HepG2 (cell line): ENCODE measurements around the gene KLC4. TPM values are rescaled to one million over a fixed set of nuclear protein-coding genes. Genes with fewer than 3 reads are reported as not detected.

Source experiments
- ATAC-seq: fragments of 200-7000 bp; cut with Tn5 transposase; 3 replicates; pipeline ENCODE4 v1.9.1; 2020; ENCODE audit warnings: mild to moderate bottlenecking, moderate library complexity
- BruUV-seq: library from RNA; stranded (reverse); fragments of 400-500 nt; replicated peaks from 2 replicates; lab custom pipeline; 2021; lab: Mats Ljungman, UMichigan
- CTCF ChIA-PET: fragments of 300-600 bp; formaldehyde crosslinking; extraction: SDS; loops from one replicate; lab custom pipeline; 2021; ENCODE audit warnings: low total read pairs, inconsistent platforms, low intra/inter-chr PET ratio; lab: Yijun Ruan, JAX
- POLR2A ChIA-PET: fragments of 350-600 bp; sonication (Branson Sonifier 250); formaldehyde crosslinking; loops from one replicate; lab custom pipeline; 2020; ENCODE audit warnings: antibody characterized with exemption, inconsistent platforms; lab: Yijun Ruan, JAX
- DNase-seq: peaks from one replicate; pipeline ENCODE4 v3.0.0-alpha.2; 2015; ENCODE audit warnings: low spot score
- FAIRE-seq: peaks from 3 replicates; lab custom pipeline; 2011; peaks lifted over from hg19 to GRCh38; lab: Jason Lieb, UNC
- H2AFZ ChIP-seq: one replicate; pipeline ENCODE4 v1.6.1; 2011; ENCODE audit warnings: low read length, inconsistent platforms
- H3K27ac ChIP-seq: fragments of 300-600 bp; 3 replicates; pipeline ENCODE4 v1.8.0; 2011; ENCODE audit warnings: mixed run types, mild to moderate bottlenecking, mixed read lengths, low read length, inconsistent platforms; ENCODE audit not compliant: insufficient read depth; ENCODE audit errors: extremely low read length
- H3K27me3 ChIP-seq, 2 experiments: fragments of 200-600 bp in 1 of 2; 2 replicates in 1 of 2; 3 replicates in 1 of 2; pipeline versions ENCODE4 v1.6.0 to v1.8.0; 2011; ENCODE audit warnings: low read length in 2 of 2, mild to moderate bottlenecking in 2 of 2, moderate library complexity in 2 of 2, inconsistent platforms in 1 of 2; ENCODE audit not compliant: insufficient read depth in 2 of 2, control insufficient read depth in 1 of 2
- H3K36me3 ChIP-seq, 2 experiments: fragments of 200-600 bp in 1 of 2; replicated peaks in 1 of 2; 2 replicates in 1 of 2; 3 replicates in 1 of 2; pipeline versions ENCODE4 v1.5.1 to v1.8.0; 2011; ENCODE audit warnings: low read length in 2 of 2, inconsistent platforms in 1 of 2; ENCODE audit not compliant: insufficient read depth in 2 of 2, control insufficient read depth in 1 of 2
- H3K4me1 ChIP-seq: 2 replicates; pipeline ENCODE4 v1.5.1; 2012; ENCODE audit warnings: low read length, inconsistent platforms; ENCODE audit not compliant: insufficient read depth
- H3K4me2 ChIP-seq: 2 replicates; pipeline ENCODE4 v1.6.0; 2011; ENCODE audit warnings: low read depth, low read length, inconsistent platforms
- H3K4me3 ChIP-seq, 3 experiments: fragments of 200-600 bp in 1 of 3; sonication (generic), shearing (Covaris generic) in 1 of 3; replicated peaks in 1 of 3; 2 replicates each; pipeline ENCODE4 v1.5.1; 2011 to 2016; ENCODE audit warnings: low read length in 3 of 3, inconsistent platforms in 2 of 3, low read depth in 2 of 3, mild to moderate bottlenecking in 2 of 3, control low read depth in 1 of 3, mixed read lengths in 1 of 3; ENCODE audit not compliant: insufficient read depth in 1 of 3
- H3K79me2 ChIP-seq: one replicate; pipeline ENCODE4 v1.6.1; 2011; ENCODE audit warnings: low read length, inconsistent platforms; ENCODE audit not compliant: insufficient read depth
- H3K9ac ChIP-seq: 2 replicates; pipeline ENCODE4 v1.6.0; 2011; ENCODE audit warnings: mild to moderate bottlenecking, low read depth, low read length, inconsistent platforms; ENCODE audit not compliant: insufficient read depth
- H3K9me3 ChIP-seq: 2 replicates; pipeline ENCODE4 v1.5.1; 2012; ENCODE audit warnings: mild to moderate bottlenecking, low read length
- H4K20me1 ChIP-seq: 2 replicates; pipeline ENCODE4 v1.6.0; 2011; ENCODE audit warnings: inconsistent platforms, mild to moderate bottlenecking, low read length, moderate library complexity; ENCODE audit not compliant: insufficient read depth
- EP300 ChIP-seq, 3 experiments: sonication (generic) in 1 of 3; formaldehyde crosslinking in 1 of 3; IDR thresholded peaks; 2 replicates each; pipeline versions ENCODE4 v1.5.1 to v1.6.1; 2011 to 2020; ENCODE audit warnings: low read depth in 2 of 3, low read length in 2 of 3, borderline replicate concordance in 1 of 3, improper control_type of control experiment in 1 of 3, mild to moderate bottlenecking in 1 of 3, missing genetic modification reagents in 1 of 3, moderate library complexity in 1 of 3
- FOSL2 ChIP-seq: sonication (generic); formaldehyde crosslinking; IDR thresholded peaks from 2 replicates; pipeline ENCODE4 v1.4.0; 2020; ENCODE audit warnings: missing genetic modification reagents
- RBFOX2 ChIP-seq: fragments of 200-400 bp; formaldehyde crosslinking; IDR thresholded peaks from 2 replicates; pipeline ENCODE4 v1.6.1; 2017; ENCODE audit warnings: low read depth, mild to moderate bottlenecking, low read length
- WGBS: methylation state at CpG from one replicate; pipeline ENCODE4 v1.1.6; 2017; ENCODE audit warnings: low lambda C conversion rate; 5-methylcytosine and 5-hydroxymethylcytosine counted together
- in situ Hi-C: cut with HindIII; loops from 2 replicates; pipeline ENCODE4 v1.10.0; 2017; ENCODE audit warnings: low pct_unique_long_range_greater_than_20kb; ENCODE audit not compliant: extremely low pct_ligation_motif_present
- intact Hi-C: fragments of 100-400 bp; cut with micrococcal nuclease; formaldehyde crosslinking; loops from one replicate; pipeline ENCODE4 v1.10.0; 2022; ENCODE audit not compliant: unreplicated experiment
- polyA plus RNA-seq, 8 experiments: library from polyadenylated mRNA; depleted of rRNA in 3 of 8; stranded (reverse) in 7 of 8; unstranded in 1 of 8; fragments of >200 nt; fragmentation: Illumina TruSeq in 4 of 8; extraction: Trizol in 4 of 8; gene quantifications; 2 replicates each; pipeline versions ENCODE4 v1.2.1 to v1.2.3, GENCODE V29; 2011 to 2016; ENCODE audit warnings: low read depth in 4 of 8, missing spikeins in 1 of 8, mixed read lengths in 1 of 8; ENCODE audit not compliant: insufficient read depth in 1 of 8
- total RNA-seq, 5 experiments: library from RNA; depleted of rRNA; stranded (reverse); fragments of >200 nt; fragmentation: Illumina TruSeq; extraction: Trizol; gene quantifications; 2 replicates each; pipeline ENCODE4 v1.2.3, GENCODE V29; 2016; ENCODE audit warnings: low read depth in 1 of 5
- TF ChIP-seq, protein P1 (sequence below): sonication (generic); formaldehyde crosslinking; conservative IDR thresholded peaks from 2 replicates; pipeline ENCODE4 v1.4.0; 2020; ENCODE audit warnings: mild to moderate bottlenecking, missing genetic modification reagents, moderate library complexity

The KLC4 gene
- total and polyA plus RNA-seq, 2 of the 13 experiments (the other 11 are each of a cell fraction or from before 2014, with no cell fraction given) = 45.4 to 70.4 TPM

- Histone ChIP-seq H2AFZ (no peak overlapping the region), H3K9me3 (no peaks in the 10 kb centered on the region), H3K4me3 (peak overlapping the region in 2 of 3 experiments; percentile 74 to 99; a peak in 2 of 6 replicates), H4K20me1 (no peaks in the 10 kb centered on the region), H3K4me1 (peaks cover 33% of the 10 kb centered on the region), H3K4me2 (peak overlapping the region; percentile 90), H3K36me3 (peaks cover 4 to 46% of the 10 kb centered on the region in 2 experiments), H3K9ac (peak overlapping the region; percentile 83), H3K79me2 (peaks cover 35% of the 10 kb centered on the region), H3K27ac (no peak overlapping the region)
- FAIRE-seq (no peak), ATAC-seq (no peak), DNase-seq (no peak)
- intact Hi-C loops = loop anchor here (2.0 kb wide), 1 partner anchor 47 kb away; the partner anchor contains the start of gene KLHDC3
- BruUV-seq = no TSS peak
- CTCF ChIA-PET = no interaction called here
- in situ Hi-C loops = no loop called here
- 60% methylated on average over 2 of the region's 2 CpGs for WGBS
- TF ChIP-seq EP300 (IDR thresholded peaks at IDR 0.05; ENCODE audit: low read depth in 2 of 2, low read length in 2 of 2) = no peak
- no peak for TF ChIP-seq EP300 (CRISPR knock-in tag; IDR thresholded peaks at IDR 0.05; ENCODE audit: borderline replicate concordance)
- TF ChIP-seq FOSL2 = 0 out of 2 replicates have a peak, but pooled peaks have one; percentile 12
- TF ChIP-seq, protein P1, sequence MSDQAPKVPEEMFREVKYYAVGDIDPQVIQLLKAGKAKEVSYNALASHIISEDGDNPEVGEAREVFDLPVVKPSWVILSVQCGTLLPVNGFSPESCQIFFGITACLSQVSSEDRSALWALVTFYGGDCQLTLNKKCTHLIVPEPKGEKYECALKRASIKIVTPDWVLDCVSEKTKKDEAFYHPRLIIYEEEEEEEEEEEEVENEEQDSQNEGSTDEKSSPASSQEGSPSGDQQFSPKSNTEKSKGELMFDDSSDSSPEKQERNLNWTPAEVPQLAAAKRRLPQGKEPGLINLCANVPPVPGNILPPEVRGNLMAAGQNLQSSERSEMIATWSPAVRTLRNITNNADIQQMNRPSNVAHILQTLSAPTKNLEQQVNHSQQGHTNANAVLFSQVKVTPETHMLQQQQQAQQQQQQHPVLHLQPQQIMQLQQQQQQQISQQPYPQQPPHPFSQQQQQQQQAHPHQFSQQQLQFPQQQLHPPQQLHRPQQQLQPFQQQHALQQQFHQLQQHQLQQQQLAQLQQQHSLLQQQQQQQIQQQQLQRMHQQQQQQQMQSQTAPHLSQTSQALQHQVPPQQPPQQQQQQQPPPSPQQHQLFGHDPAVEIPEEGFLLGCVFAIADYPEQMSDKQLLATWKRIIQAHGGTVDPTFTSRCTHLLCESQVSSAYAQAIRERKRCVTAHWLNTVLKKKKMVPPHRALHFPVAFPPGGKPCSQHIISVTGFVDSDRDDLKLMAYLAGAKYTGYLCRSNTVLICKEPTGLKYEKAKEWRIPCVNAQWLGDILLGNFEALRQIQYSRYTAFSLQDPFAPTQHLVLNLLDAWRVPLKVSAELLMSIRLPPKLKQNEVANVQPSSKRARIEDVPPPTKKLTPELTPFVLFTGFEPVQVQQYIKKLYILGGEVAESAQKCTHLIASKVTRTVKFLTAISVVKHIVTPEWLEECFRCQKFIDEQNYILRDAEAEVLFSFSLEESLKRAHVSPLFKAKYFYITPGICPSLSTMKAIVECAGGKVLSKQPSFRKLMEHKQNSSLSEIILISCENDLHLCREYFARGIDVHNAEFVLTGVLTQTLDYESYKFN (CRISPR knock-in tag) = no peak
- TF ChIP-seq RBFOX2 = 0 out of 2 replicates have a peak, but pooled peaks have one; percentile 4
- TF ChIP-seq, all 625 proteins: peak for 2
- no peaks in the 10 kb centered on the region; a peak in 1 of 5 replicates for H3K27me3 ChIP-seq
- POLR2A ChIA-PET = interaction anchor here (2.1 to 3.3 kb wide), 8 partner anchors 10 to 82 kb away, joined by 12 to 103 read pairs (median 36); partner anchors contain the start of genes KLHDC3, MEA1, PTK7 and RRP36
Measured at GRCh38 chr6:43061861-43062260, 2.4 kb downstream of the KLC4 start.
